Mesodermal cell (in vitro differentiated cells): ENCODE data around the gene SRCAP.

Experiments used
- H3K27ac ChIP-seq: 2 replicates; pipeline ENCODE4 v1.7.0; 2013; ENCODE audit warnings: mild to moderate bottlenecking, low read depth, low read length, moderate library complexity; ENCODE audit not compliant: severe bottlenecking
- H3K36me3 ChIP-seq: 2 replicates; pipeline ENCODE4 v1.7.1; 2013; ENCODE audit warnings: mild to moderate bottlenecking, low read length, moderate library complexity; ENCODE audit not compliant: control insufficient read depth, insufficient read depth
- H3K4me1 ChIP-seq: one replicate; pipeline ENCODE4 v1.7.1; 2013; ENCODE audit warnings: mild to moderate bottlenecking, low read length; ENCODE audit not compliant: insufficient read depth, control insufficient read depth, poor library complexity, severe bottlenecking
- H3K4me3 ChIP-seq: 2 replicates; pipeline ENCODE4 v1.7.0; 2013; ENCODE audit warnings: low read length, control low read depth, mild to moderate bottlenecking; ENCODE audit not compliant: insufficient read depth, poor library complexity, severe bottlenecking; ENCODE audit errors: extremely low read depth
- H3K9me3 ChIP-seq: 2 replicates; pipeline ENCODE4 v1.7.1; 2013; ENCODE audit warnings: mild to moderate bottlenecking, low read length, moderate library complexity; ENCODE audit not compliant: control insufficient read depth
- WGBS, 2 experiments: methylation state at CpG; one replicate each; pipeline ENCODE4 v1.1.5; 2013; ENCODE audit warnings: missing lambda C conversion rate in 2 of 2; ENCODE audit not compliant: insufficient coverage in 2 of 2; 5-methylcytosine and 5-hydroxymethylcytosine counted together

SRCAP gene

GRCh38 chr16:30786936-30787612 lies 88.1 kb downstream of the SRCAP start, which contains the start of gene ZNF629:
TSS of gene ZNF629 (minus strand) at chr16:30787205. CDS start at chr16:30784482, 2,723 bp downstream.
- Histone ChIP-seq H3K9me3 (no peaks in the 10 kb centered on the region), H3K4me1 (peaks cover 6% of the 10 kb centered on the region), H3K27ac (peak within 1 kb of the TSS; percentile 71), H3K4me3 (peak within 1 kb of the TSS; percentile 80), H3K36me3 (peaks cover 34% of the 10 kb centered on the region)
- 1 to 2% methylated on average over 28 to 31 of the region's 37 CpGs for WGBS, 2 experiments

- H3K27ac ChIP-seq = peak overlapping the region; percentile 71
- WGBS, 2 experiments = 64 to 75% methylated on average over 8 of the region's 11 CpGs
These were observed 88.8 kb downstream of the SRCAP start for GRCh38 chr16:30787613-30788378.

More at GRCh38 chr16:30787613-30788378, 88.8 kb downstream of the SRCAP start:
- Histone ChIP-seq H3K4me3 (peak overlapping the region; percentile 80), H3K36me3 (peaks cover 27% of the 10 kb centered on the region), H3K9me3 (no peaks in the 10 kb centered on the region), H3K4me1 (peaks cover 6% of the 10 kb centered on the region)
